NCI-H2107 (cell line): ENCODE data around the gene TFG.

ENCODE experiments used
- DNase-seq: peaks from one replicate; lab custom pipeline; 2025; lab: John Stamatoyannopoulos, UW

The TFG gene

DNA sequence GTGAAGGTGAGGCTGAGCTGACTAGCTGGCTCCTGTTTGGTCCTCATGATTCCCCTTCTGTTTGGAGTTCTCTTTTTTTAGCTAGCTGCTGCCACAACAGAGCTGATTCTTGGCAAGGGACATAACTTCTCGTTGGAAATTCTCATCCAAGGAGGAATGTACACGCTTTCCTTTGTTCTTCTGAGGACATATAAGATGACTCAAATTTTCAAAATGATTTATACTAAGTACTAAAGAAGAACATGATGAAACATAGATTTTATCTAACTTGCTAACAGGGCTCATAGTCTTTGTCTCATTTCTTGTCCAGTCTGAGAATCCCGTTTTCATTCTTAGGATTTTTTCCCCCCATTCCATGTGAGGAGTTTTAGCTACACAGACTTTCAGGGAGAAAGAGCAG lies 2.9 kb upstream of the TFG start:
- DNase-seq: no peak

DNA sequence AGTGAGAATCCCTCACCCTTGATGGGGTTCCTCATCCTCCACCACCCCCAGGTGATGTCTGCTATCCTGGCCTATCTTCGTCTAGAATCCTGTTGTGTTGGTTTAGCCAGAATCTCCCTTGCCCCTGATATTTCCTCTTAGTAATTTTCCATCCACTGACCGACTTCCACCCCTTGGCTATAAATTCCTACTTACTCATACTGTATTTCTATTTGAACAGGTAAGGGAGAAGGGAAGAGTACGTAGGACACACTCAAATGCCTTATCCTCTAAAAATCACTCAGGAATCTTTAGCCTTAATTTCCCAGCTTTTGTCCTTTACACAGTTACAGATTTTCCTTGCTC lies 678 bp upstream of the TFG start:
- DNase-seq: no peak

DNA sequence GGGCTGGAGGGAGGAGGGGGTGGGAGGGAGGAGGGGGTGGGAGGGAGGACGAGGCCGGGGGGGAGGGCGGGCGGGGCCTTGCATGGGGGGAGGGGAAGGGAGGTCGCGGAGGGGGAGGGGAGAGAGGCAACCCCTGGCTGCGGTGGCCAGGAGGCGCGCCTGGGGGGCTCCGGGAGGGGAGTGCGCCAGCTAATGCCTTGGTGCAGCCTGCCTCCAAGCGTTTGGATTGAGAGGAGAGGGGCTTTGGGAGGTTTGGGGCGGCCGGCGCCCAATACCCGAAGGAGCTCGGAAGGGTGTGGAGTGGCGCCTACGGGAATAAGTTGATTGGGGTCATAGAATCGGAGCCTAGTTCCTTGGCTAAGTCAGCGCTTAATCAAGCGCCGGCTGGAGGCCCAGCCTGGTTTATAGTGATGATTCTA lies 557 bp downstream of the TFG start:
- DNase-seq: no peak

DNA sequence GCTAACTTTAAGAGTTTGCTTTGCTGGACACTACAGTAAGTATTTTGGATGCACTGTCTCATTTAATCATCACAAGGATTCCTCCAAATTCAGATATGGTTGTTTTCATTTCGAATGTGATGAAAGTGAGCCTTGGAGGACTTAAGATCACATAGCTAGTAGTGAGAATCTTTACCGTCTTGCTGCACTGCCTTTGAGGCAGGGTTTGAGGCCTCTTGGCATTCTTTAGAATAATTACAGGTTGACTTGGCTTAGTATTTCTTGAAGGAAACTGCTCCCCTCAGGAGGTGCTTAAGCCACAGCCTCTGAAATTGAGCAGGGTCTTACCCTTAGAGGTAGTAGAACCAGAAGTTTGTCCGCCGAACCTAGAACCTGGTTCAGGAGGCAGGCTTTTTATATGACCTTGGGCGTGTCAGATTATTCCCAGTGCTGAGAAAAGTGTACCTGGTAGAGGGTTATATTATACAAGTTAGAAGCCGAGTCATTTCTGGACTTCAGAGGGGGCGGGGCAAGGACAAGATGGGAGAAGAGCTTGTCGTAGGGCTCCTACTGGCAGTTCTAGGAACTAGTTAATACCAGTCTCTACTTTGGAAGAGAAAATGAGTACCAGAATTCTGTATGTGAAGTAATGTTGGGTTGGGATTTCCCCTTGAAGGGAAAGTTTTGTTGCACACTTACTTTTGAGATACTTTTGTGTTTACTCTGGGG lies 1.1 kb downstream of the TFG start:
- DNase-seq: no peak

DNA sequence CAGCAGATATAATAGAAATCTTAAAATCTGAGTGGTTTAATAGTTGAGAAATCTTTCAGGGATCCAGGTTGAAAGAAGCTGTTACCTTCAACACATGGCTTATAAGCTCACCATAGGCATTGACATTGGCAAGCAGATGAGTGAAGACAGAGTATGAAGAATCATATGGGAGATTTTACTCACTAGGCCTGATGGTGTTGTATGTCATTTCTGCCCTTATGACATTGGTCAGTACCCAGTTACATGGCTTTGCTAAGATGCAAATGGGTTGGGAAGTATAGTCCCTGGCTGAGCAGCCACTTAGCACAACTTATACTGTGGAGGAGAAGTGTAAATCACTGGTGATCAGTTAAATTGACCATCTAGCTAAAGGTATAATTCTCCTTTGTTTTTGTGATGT lies 5.9 kb downstream of the TFG start:
- DNase-seq: no peak

DNA sequence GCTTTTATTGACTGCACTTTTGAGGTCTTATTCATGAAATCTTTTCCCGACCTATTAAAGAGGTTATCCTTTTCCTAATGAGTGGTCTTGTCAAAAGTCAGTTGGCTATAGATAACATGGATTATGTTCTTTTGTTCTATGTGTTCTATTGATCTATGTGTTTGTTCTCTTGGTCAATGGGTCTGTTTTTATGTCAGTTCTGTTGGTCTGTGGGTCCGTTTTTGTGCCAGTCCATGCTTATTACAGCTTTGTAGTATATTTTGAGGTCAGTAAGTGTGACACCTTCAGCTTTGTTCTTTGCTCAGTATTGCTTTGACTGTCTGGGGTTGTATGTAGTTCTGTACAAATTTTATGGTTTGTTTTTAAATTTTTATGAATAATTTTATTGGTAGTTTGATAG lies 7.8 kb downstream of the TFG start:
- no peak for DNase-seq

DNA sequence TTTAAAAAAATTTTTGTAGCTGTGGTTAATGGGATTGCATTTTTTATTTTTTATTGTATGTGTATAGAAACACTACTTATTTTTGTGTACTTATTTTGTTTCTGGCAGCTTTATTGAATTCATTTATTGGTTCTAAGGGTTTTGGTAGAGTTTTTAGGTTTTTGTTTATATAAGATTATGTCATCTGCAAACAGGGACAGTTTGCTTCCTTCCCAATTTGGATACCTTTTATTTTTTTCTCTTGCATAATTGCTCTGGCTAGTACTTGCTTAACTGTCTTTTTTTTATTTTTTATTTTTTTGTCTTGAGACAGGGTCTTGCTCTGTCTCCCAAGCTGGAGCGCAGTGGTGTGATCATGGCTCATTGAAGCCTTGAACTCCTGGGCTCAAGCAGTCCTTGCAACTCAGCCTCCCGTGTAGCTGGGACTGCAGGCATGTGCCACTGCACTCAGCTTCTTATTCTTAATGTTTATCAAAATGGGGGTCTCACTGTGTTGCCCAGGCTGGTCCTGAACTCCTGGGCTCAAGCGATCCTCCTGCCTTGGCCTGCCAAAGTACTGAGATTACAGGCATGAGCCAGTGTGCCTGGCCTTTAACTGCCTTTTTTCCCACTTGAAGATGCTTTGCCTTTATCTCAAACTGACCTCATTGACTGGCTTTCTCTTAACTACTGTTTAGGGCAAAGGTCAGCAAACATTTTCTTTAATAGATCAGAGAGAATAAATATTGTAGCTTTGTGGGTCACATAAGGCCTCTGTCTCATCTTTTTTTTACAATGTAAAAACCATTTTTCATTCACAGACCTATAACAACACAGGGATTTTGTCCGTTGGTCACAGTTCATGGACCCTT lies 8.6 kb downstream of the TFG start:
- DNase-seq: no peak

DNA sequence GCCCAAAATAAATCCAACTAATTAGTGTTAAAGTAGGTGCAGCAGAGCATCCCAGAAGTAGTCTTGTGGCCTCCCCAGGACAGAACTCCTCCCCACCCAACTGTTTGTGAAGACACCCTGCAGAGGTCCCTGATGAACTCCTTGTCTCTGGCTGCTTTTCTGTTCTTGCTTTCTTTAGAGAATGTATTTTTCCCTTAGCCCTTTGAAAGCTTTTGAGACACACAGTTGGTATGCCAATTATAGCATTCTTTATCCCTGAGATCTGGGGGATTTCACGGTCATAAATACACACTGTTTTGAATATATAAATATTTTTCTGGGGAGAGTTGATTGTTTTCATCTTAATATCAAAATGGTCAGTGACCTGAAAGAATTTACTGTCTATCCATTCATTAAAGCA lies 9.8 kb downstream of the TFG start:
- DNase-seq: no peak

DNA sequence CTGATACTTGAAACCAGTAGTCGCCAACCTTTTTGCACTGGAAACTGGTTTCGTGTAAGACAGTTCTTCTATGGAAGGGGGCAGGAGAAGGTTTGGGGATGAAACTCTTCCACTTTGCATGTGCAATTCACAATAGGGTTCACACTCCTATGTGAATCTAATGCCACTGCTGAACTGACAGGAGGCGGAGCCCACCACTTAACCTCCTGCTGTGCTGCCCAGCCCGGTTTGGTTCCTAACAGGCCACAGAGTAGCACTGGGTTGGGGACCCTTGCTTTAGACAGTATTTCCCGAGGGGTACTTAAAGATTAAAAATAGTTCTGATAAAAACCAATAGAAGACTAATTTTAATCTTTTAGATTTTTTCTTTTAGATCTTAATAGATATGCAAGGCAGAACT lies 11.1 kb downstream of the TFG start:
- no peak for DNase-seq

DNA sequence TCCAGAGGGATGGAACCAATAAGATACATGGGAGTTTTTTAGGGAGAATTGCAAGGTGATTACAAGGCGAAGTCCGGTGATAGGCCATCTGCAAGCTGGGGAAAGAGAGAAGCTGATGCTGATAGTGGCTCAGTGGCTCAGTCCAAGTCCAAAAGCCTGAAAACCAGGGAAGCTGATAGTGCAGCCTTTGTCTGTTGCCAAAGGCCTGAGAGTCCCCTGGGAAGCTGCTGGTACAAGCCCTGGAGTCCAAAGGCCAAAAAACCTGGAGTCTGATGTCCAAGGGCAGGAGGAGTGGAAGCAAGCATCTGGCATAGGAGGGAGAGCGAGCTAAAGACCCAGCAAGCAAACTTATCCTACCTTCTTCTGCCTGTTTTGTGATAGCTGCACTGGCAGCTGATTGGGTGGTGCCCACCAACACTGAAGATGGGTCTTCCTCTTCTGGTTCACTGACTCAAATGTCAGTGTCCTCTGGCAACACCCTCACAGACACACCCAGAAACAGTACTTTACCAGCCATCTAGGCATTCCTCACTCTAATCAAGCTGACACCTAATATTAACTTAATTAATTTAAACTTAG lies 16.7 kb downstream of the TFG start:
- DNase-seq: no peak

DNA sequence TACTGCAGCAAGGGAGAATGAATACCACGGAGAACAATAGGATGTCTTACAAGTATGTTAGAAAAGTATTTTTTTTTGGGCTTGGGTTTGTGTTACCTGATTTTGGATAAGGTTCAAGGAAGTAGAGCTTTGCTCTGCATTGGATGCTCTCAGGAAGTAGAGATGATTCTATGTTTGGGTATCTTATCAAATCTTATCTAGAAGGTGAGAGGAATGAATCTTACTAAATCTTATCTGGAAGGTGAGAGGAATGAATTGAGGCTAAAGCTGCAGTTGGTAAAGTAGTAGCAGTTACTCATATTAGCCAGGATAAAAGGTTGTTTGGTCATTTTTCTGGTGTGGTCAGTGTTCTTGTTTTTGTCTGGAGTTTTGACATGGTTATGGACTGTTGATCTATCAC lies 17.4 kb downstream of the TFG start:
- DNase-seq: no peak

DNA sequence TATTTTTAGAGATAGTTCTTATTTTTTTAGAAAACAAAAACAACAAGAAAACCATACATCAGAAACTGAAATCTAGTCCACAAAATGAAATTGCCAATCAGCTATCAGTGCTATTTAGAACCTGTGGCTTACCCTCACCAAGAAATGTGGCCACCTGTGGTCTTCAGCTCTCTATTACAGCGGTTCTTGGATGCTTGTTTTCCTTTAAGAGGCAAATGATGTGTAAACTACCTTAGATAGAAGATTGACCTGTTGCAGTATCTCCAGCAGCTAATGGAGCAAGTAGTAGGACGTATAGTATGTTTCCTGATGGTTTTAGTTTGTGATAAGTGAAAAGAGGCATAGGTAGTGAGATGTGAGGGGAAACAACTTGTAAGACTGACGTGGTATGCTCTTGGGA lies 21.2 kb downstream of the TFG start:
- no peak for DNase-seq

DNA sequence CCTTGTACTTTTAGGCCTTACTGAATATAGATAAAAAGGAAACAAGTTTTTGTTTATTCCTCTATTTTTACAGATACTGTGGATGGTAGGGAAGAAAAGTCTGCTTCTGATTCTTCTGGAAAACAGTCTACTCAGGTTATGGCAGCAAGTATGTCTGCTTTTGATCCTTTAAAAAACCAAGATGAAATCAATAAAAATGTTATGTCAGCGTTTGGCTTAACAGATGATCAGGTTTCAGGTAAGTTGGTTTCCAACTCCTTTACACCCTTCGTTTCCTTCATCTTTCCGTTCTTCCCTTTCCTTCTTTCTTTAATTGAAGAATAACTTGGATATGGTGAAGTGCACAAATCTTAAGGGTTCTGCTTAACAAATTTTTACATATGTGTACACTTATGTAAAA lies 23.1 kb downstream of the TFG start:
- no peak for DNase-seq

DNA sequence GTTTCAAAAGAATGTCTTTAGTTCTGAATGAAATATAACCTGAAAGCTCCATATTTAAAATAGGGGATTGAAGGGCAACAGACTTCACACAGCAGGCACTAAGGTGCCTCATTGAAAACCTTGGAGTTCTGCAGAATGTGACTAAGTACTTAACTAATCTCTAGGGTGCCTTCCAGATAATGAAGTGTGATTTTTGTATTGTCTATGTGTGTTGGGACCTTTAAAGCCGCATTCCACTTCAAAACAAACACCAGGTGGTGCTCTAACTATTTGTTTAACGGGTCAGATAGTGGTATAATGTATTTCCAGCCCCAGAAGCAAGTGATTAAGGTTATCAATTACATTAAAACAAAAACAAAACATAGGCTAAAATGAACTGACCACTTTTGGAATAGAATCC lies 28.0 kb downstream of the TFG start:
- no peak for DNase-seq

DNA sequence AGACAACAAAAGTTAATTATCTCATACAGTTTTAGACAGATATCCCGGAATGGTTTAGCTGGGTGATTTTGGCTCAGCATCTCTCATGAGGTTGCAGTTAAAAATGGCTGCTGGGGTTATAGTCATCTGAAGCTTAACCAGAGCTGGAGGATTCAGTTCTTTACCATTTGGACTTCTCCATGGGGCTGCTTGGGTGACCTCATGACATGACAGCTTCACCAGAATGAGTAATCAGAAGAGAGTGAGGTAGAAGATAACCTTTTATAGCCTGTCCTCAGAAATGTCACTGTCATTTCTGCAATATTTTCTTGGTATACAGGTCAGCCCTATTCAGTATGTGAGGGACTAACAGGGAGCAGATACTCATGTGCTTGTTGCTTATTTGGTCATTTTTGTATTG lies 30.9 kb downstream of the TFG start:
- no peak for DNase-seq

DNA sequence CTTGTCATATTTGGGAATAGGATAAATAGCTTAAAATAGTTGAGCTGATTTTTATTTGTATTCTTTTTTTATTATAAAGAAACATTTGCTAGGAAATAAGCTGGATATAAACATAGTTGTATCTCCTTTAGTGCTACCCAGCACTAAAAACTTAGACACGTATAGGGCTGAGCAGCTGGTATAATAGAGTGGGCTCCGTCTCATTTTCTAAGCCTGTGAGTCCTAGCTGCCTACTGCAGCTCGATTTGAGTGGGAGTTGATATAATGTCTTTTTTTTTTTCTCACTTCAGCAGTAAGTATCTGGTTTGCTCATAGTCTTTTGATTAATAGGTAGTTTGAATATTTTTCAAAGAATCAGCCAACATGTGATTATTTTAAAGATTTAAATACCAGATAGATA lies 34.2 kb downstream of the TFG start:
- DNase-seq: no peak

DNA sequence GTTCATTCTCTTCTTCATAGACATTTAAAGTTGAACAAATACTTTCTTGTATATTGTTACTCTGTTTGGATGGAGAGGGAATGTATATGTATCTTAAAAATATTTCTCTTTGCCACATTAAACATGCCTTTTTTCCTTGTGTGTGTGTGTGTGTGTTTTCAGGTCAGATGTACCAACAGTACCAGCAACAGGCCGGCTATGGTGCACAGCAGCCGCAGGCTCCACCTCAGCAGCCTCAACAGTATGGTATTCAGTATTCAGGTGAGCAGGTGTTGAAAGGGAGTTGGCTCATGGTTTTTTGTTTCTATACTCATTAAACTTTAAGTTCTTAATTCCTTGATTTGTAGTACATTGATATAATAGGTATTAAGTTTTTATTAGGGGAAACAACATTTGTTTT lies 35.4 kb downstream of the TFG start:
- no peak for DNase-seq

DNA sequence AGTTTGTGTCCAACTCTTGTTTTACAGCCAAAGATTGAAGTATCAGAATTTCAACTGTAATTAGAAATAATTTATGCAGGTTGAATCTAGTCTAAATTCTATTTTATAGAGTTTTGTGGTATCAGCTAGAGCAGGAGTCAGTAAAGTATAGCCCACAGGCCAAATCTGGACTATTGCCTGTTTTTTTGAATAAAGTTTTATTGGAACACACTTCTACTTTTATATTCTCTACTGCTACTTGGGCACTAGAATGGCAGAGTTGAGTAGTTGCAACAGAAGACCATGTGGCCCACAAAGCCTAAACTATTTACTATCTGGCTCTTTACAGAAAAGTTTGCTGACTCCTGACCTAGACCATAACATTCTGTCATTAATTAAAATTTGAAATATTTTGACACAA lies 36.3 kb downstream of the TFG start:
- no peak for DNase-seq

DNA sequence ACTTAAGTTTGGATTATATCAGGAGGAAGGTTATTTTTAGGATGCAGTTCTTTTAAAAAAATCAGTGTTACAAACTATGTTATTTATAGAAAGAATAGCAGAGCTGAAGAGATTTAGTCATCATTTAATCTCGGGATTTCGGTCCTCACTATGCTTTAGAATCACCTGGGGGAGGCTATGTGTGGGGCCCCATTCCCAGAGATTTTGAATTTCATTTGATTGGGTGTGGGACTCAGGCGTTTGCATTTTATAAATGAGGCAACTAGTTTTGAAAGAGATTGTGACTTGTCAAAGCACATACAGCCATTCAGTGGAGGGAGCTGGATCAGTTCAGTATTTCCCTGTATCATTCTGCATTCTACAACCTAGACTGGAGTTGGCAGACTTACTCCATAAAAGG lies 36.8 kb downstream of the TFG start:
- DNase-seq: no peak

DNA sequence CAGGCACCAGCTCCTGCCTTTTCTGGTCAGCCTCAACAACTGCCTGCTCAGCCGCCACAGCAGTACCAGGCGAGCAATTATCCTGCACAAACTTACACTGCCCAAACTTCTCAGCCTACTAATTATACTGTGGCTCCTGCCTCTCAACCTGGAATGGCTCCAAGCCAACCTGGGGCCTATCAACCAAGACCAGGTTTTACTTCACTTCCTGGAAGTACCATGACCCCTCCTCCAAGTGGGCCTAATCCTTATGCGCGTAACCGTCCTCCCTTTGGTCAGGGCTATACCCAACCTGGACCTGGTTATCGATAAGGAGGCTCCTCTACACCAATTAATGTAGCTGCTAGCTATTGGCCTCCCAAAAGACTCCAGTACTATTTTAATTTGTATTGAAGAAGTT lies 38.9 kb downstream of the TFG start:
- DNase-seq: no peak

DNA sequence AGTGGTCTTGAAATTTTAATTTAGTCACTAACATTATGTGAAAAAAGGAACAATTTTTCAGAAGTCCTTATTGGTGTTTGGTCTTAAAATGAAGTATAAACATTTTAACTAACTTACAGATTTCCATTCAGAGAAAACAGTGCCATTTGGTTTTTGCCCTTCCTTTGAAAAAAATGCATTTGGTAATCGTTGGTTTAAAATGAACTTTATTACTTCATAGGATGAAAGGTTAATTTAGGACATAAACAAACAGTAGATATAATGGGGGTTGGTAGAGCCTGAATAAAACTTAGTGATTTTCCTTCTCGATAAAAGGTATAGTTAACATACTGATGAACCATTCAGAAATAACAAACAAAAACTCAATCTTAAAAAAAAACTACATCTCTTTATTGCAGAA lies 39.7 kb downstream of the TFG start:
- DNase-seq: no peak

DNA sequence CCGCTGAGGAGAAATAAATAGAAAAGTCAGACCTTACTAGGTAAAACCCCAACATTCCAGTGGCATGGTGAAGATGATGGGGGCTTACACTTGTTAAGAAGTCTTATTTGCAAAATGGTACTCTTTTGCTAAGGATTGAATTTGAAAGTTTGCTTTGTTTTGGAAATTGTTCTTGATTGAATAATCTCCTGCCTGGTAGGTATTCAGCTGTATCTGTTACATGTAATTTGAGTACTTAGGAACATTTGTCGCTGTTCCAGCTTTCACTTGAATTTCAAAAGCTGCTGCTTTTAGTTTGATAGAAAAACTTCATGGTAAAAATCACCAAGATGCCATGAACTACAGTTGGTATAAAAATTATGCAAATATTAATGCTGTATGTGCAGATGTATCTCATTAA lies 44.6 kb downstream of the TFG start:
- DNase-seq: no peak

DNA sequence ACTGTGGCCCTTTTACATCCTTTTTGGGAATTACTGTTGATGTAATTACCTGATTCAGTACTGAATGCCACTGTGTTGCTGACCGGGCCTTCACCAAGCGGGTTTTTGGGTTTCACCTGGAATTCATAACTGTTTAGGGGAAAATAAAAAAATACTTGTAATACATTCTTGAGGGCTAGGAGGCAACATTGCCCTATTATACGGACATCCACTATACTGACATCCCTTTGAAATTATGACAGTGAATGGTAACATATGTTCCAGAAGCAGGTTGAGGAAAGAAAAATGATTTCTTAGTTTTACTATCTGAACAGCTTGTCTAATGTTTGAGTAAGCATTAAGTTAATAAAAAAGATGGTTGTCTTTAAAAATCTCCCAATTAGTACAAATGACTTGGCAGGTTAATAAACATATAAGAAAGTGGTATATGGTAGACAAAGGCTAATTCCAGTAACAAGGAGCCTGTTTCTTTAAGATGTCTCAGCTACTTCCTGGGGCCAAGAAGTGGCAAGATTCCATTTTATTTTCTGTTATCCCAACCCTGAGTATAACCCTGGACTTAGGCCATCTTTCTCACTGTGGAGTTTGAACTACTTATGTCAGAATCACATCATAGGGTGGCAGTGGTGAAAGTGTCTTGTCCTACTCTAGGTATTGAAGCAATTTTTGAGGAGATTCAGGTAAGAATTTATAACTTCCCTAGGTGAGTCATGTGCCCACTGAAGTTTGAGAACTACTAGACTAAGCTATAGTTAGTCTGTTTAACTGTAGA lies 45.5 kb downstream of the TFG start:
- no peak for DNase-seq
